HG03521 (cell line): ENCODE data around the gene ZNF341.

Experiments
- ATAC-seq: cut with Tn5 transposase; IDR thresholded peaks from one replicate; pipeline ENCODE4 v1.9.1; 2021; ENCODE audit warnings: mild to moderate bottlenecking, moderate library complexity; ENCODE audit not compliant: unreplicated experiment

Gene ZNF341

GRCh38 chr20:33821270-33821836, 89.6 kb downstream of the ZNF341 start:
- no peak for ATAC-seq

- no peak for ATAC-seq
These were observed 90.6 kb downstream of the ZNF341 start for GRCh38 chr20:33822423-33822822.

GRCh38 chr20:33822991-33823390, 91.2 kb downstream of the ZNF341 start:
- ATAC-seq: no peak

- no peak for ATAC-seq
These were observed 93.1 kb downstream of the ZNF341 start for GRCh38 chr20:33824852-33825251.

GRCh38 chr20:33825340-33826269, 93.8 kb downstream of the ZNF341 start:
- no peak for ATAC-seq

GRCh38 chr20:33826270-33826897, 94.6 kb downstream of the ZNF341 start:
- no peak for ATAC-seq

- ATAC-seq: no peak
These were observed 95.3 kb downstream of the ZNF341 start for GRCh38 chr20:33827109-33827508.

GRCh38 chr20:33827634-33828325, 96.0 kb downstream of the ZNF341 start:
- ATAC-seq: no peak

- ATAC-seq: no peak
These were observed 96.6 kb downstream of the ZNF341 start for GRCh38 chr20:33828326-33828844.

GRCh38 chr20:33828967-33829560, 97.3 kb downstream of the ZNF341 start:
- no peak for ATAC-seq

GRCh38 chr20:33829636-33830035, 97.8 kb downstream of the ZNF341 start:
- ATAC-seq: no peak

GRCh38 chr20:33830371-33830770, 98.6 kb downstream of the ZNF341 start:
- ATAC-seq: no peak

- ATAC-seq: no peak
These were observed 100.5 kb downstream of the ZNF341 start for GRCh38 chr20:33832103-33832804.

- no peak for ATAC-seq
These were observed 101.5 kb downstream of the ZNF341 start for GRCh38 chr20:33833333-33833732.

GRCh38 chr20:33835615-33836172, 103.9 kb downstream of the ZNF341 start:
- no peak for ATAC-seq

- no peak for ATAC-seq
These were observed 104.5 kb downstream of the ZNF341 start for GRCh38 chr20:33836277-33836676.

GRCh38 chr20:33837096-33837830, 105.5 kb downstream of the ZNF341 start:
- ATAC-seq: no peak

- no peak for ATAC-seq
These were observed 106.5 kb downstream of the ZNF341 start for GRCh38 chr20:33838035-33838864.
